NT2/D1 (cell line): Measurements from ENCODE around the gene VSIG10.

Experiments used
- DNase-seq: peaks from one replicate; pipeline ENCODE4 v3.0.0-alpha.2; 2011; ENCODE audit warnings: low read depth, low spot score
- H3K27me3 ChIP-seq: 2 replicates; pipeline ENCODE4 v1.6.0; 2011; ENCODE audit warnings: mild to moderate bottlenecking; ENCODE audit not compliant: insufficient read length, insufficient read depth
- H3K36me3 ChIP-seq: 2 replicates; pipeline ENCODE4 v1.6.1; 2011; ENCODE audit warnings: mild to moderate bottlenecking, low read length, mixed read lengths; ENCODE audit not compliant: insufficient read depth, insufficient read length
- H3K4me1 ChIP-seq: 2 replicates; pipeline ENCODE4 v1.5.1; 2011; ENCODE audit not compliant: insufficient read depth, insufficient read length
- H3K4me3 ChIP-seq: 2 replicates; pipeline ENCODE4 v1.5.1; 2011; ENCODE audit warnings: low read depth; ENCODE audit not compliant: insufficient read length
- H3K9ac ChIP-seq: 2 replicates; pipeline ENCODE4 v1.6.0; 2011; ENCODE audit warnings: low read depth; ENCODE audit not compliant: insufficient read length
- H3K9me3 ChIP-seq: 2 replicates; pipeline ENCODE4 v1.5.1; 2011; ENCODE audit warnings: mild to moderate bottlenecking, low read length; ENCODE audit not compliant: insufficient read depth
- SUZ12 ChIP-seq: IDR thresholded peaks from 2 replicates; pipeline ENCODE4 v1.6.1; 2011; ENCODE audit not compliant: insufficient read length, insufficient read depth; ENCODE audit errors: extremely low read depth
- YY1 ChIP-seq: IDR thresholded peaks from 2 replicates; pipeline ENCODE4 v1.6.1; 2011; ENCODE audit not compliant: insufficient read length, insufficient read depth
- ZNF274 ChIP-seq: IDR thresholded peaks from 2 replicates; pipeline ENCODE4 v1.6.1; 2011; ENCODE audit warnings: mild to moderate bottlenecking, low read depth, low read length

Gene VSIG10

DNA sequence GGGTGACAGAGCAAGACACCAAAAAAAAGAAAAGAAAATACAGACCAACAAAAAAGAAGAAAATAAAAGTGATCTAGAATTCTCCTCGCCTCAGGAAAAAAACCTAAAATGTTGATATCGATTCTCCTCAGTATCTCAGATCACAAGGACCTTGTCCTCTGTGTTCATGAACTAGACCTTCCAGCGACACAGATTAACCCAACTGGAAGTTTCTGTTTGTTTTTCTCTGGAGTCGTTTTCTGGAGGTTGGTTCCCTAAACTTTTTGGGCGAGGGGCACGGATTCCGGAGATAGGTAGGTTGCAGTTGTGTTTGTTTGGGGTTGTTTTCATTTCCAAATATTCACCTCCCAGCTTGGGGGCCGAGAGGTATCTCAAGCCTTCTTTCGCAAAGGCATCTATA lies 87.9 kb downstream of the VSIG10 start:
- TF ChIP-seq SUZ12 (no peak), ZNF274 (no peak), YY1 (no peak)

DNA sequence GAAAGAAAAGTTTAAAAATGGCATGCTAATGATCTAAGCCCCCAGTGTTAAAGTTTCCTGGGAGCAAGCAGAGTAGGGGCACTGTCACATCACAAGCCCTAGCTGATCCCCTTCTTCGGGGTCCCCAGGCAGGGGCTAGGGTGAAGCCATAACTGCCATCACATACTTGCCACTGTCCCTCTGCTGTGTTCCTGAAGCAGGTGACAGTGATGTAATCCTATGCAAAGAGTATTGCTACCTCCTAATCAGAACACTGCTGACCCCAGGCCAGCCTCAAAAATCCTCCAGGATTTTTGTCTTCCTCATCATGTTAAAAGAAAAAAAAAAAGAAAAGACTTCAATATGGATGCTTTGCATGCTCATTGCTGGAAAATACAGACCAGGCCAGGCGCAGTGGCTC lies 88.5 kb downstream of the VSIG10 start:
- no peak overlapping the region for H3K9ac ChIP-seq
- H3K27me3 ChIP-seq: no peaks in the 10 kb centered on the region
- H3K36me3 ChIP-seq: peaks cover 25% of the 10 kb centered on the region
- peaks cover 2% of the 10 kb centered on the region for H3K4me1 ChIP-seq
- H3K4me3 ChIP-seq: no peak overlapping the region
- no peak for DNase-seq
- TF ChIP-seq SUZ12 (no peak), YY1 (no peak), ZNF274 (no peak)
- H3K9me3 ChIP-seq: no peaks in the 10 kb centered on the region

More for the DNA sequence above, 87.9 kb downstream of the VSIG10 start:
- Histone ChIP-seq H3K4me1 (peaks cover 2% of the 10 kb centered on the region), H3K9me3 (no peaks in the 10 kb centered on the region), H3K36me3 (peaks cover 31% of the 10 kb centered on the region), H3K4me3 (peak overlapping the region; percentile 16), H3K9ac (peak overlapping the region; percentile 42), H3K27me3 (no peaks in the 10 kb centered on the region)
- DNase-seq: no peak
